Measurements from ENCODE around the gene DOCK3. TPM values are rescaled to one million over a fixed set of nuclear protein-coding genes. Genes with fewer than 3 reads are reported as not detected.
"Not testable (repeated sequence)": the region's sequence is repeated elsewhere in the genome, so short reads cannot be mapped to it uniquely, and the experiment has no call there.

DOCK3 gene
- total RNA-seq, 4 donors from 2014 or later = 4.0 to 6.3 (median 5.8) TPM

DNA sequence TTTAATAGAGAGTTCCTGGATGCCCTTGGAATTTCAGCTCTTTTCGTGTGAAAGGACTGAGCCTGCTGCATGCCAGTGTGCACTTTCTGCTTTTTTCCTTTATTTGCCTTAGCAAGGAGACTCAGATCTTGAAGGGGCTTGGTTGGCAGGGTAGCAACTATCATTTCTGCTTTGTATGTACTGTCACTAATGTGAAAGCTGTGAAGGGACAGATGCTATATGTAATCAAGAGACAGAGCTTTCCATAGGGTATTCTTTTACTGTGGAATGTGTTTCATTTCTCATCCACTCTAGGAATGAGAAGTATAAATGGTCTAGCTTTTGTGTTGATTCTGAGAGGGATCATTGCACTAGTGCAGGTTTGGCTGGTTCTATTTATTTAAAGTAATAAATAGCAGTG lies 377.8 kb downstream of the DOCK3 start:
- TF ChIP-seq POLR2A (IDR thresholded peaks at IDR 0.05) = no peak
- TF ChIP-seq, protein P1, sequence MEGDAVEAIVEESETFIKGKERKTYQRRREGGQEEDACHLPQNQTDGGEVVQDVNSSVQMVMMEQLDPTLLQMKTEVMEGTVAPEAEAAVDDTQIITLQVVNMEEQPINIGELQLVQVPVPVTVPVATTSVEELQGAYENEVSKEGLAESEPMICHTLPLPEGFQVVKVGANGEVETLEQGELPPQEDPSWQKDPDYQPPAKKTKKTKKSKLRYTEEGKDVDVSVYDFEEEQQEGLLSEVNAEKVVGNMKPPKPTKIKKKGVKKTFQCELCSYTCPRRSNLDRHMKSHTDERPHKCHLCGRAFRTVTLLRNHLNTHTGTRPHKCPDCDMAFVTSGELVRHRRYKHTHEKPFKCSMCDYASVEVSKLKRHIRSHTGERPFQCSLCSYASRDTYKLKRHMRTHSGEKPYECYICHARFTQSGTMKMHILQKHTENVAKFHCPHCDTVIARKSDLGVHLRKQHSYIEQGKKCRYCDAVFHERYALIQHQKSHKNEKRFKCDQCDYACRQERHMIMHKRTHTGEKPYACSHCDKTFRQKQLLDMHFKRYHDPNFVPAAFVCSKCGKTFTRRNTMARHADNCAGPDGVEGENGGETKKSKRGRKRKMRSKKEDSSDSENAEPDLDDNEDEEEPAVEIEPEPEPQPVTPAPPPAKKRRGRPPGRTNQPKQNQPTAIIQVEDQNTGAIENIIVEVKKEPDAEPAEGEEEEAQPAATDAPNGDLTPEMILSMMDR (IDR thresholded peaks at IDR 0.05) = no peak
- TF ChIP-seq EP300 (IDR thresholded peaks at IDR 0.05) = no peak
- Histone ChIP-seq H3K9me3 (no peaks in the 10 kb centered on the region), H3K27me3 (no peaks in the 10 kb centered on the region), H3K4me3 (no peak overlapping the region), H3K36me3 (no peaks in the 10 kb centered on the region), H3K4me1 (no peaks in the 10 kb centered on the region), H3K27ac (no peak overlapping the region)
- no peak for DNase-seq (ENCODE audit: low spot score in 2 of 2)
- WGBS, 2 donors = 47 to 65% methylated on average over 1 of the region's 1 CpG

DNA sequence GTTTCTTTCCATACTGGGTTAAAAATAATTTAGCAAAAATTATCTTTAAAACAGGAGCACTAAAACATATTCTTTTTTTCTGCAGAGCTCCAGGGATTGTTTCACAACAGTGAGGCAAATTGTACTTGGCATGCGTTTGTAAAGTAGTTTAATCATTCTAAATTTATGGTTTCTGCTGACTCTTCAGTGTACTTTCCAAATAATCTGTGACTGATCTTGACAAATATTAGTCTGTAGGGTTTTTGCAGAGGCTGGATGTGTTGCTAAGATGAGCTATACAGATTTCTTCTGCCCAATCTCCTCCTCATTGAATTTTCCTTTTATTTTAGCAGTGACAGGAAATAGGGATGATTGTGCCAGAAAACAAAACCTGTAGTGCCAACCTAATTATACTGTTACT lies 382.4 kb downstream of the DOCK3 start:
- no peak overlapping the region for H3K4me3 ChIP-seq
- 22 to 28% methylated on average over 1 of the region's 1 CpG for WGBS, 2 donors
- H3K4me1 ChIP-seq = no peaks in the 10 kb centered on the region
- H3K36me3 ChIP-seq = no peaks in the 10 kb centered on the region
- no peaks in the 10 kb centered on the region for H3K27me3 ChIP-seq
- H3K9me3 ChIP-seq = no peaks in the 10 kb centered on the region
- no peak overlapping the region for H3K27ac ChIP-seq
- no peak for DNase-seq (ENCODE audit: low spot score in 2 of 2)
- TF ChIP-seq EP300 (IDR thresholded peaks at IDR 0.05) (no peak), POLR2A (IDR thresholded peaks at IDR 0.05) (no peak)
- TF ChIP-seq, protein P1 (IDR thresholded peaks at IDR 0.05) = no peak

DNA sequence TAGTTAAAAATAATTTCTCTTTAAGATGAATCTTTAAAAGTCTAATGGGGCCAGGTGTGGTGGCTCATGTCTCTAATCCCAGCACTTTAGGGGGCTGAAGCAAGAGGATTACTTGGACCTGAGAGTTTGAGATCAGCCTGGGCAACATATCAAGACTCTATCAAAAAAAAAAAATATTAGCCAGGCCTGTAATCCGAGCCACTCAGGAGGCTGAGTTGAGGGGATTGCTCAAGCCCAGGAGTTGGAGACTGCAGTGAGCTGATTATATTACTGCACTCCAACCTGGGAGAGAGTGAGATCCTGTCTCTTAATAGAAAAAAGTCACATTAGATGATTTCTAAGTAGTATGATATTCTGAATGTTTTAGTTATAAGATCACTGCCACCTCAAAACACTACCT lies 388.3 kb downstream of the DOCK3 start:
- TF ChIP-seq EP300 (IDR thresholded peaks at IDR 0.05) (no peak), POLR2A (IDR thresholded peaks at IDR 0.05) (no peak)
- Histone ChIP-seq H3K27ac (no peak overlapping the region), H3K4me3 (no peak overlapping the region), H3K9me3 (no peaks in the 10 kb centered on the region), H3K36me3 (no peaks in the 10 kb centered on the region), H3K27me3 (no peaks in the 10 kb centered on the region), H3K4me1 (no peaks in the 10 kb centered on the region)
- no peak for DNase-seq (ENCODE audit: low spot score in 2 of 2)
- 32 to 62% methylated on average over 1 of the region's 1 CpG for whole genome bisulfite sequencing, 2 donors

DNA sequence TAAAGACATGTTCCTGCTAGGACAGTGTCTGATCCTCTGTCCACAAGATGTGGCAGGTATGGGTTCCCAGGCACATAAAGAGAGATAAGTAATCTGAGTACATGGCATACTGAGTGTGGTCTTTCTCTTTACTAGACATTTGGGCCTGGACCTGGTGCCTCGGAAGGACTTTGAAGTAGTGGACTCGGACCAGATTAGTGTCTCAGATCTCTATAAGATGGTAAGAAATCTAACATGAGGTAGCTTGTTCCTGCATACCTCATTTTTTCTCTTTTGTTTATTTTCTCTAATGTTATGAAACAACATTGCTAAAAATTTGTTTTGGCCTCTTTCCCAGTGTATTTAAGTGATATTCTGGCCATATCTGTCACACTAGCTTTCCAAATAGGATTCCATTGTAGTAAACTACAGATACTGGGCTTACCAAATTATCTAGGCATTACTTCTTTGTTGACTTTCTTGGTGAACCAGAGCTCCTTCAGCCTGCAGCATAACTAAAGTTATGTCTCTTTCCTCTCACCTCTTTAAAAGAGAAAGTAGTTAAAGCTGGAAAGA lies 400.6 kb downstream of the DOCK3 start:
- Histone ChIP-seq H3K27me3 (no peaks in the 10 kb centered on the region), H3K4me1 (no peaks in the 10 kb centered on the region), H3K36me3 (no peaks in the 10 kb centered on the region), H3K9me3 (no peaks in the 10 kb centered on the region), H3K27ac (no peak overlapping the region), H3K4me3 (no peak overlapping the region)
- TF ChIP-seq, protein P1 (IDR thresholded peaks at IDR 0.05) = no peak
- no peak for TF ChIP-seq EP300 (IDR thresholded peaks at IDR 0.05)
- no peak for TF ChIP-seq POLR2A (IDR thresholded peaks at IDR 0.05)
- 90 to 91% methylated on average over 2 of the region's 2 CpGs for WGBS, 2 donors
- no peak for DNase-seq (ENCODE audit: low spot score in 2 of 2)

DNA sequence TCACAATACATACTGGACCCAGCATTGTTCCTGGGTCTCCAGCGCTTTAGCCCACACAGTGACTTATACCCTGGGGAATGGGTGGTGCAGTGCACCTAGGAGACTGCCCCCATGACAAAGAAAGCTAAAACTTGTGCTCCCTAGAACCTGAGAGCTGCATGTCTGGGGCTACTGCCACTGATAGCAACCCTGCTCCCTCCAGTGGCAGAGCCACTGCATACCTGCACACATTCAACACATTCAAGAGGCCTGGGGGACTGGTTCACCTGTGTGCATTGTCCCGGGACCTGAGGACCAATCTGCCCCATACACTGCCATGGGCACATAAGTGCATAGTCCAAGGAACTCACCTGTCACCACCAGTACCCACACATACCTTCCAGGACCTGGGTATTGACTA lies 407.6 kb downstream of the DOCK3 start:
- peaks cover 0 to 41% (median 9%) of the 10 kb centered on the region in 4 donors for H3K9me3 ChIP-seq
- no peaks in the 10 kb centered on the region for H3K4me1 ChIP-seq
- H3K27me3 ChIP-seq = no peaks in the 10 kb centered on the region
- 93 to 94% methylated on average over 2 of the region's 2 CpGs for WGBS, 2 donors
- no peaks in the 10 kb centered on the region for H3K36me3 ChIP-seq
- H3K4me3 ChIP-seq = no peak overlapping the region
- DNase-seq (ENCODE audit: low spot score in 2 of 2) = no peak
- H3K27ac ChIP-seq = no peak overlapping the region
- TF ChIP-seq, protein P1 (IDR thresholded peaks at IDR 0.05) = no peak
- TF ChIP-seq POLR2A (IDR thresholded peaks at IDR 0.05) (no peak), EP300 (IDR thresholded peaks at IDR 0.05) (no peak)

DNA sequence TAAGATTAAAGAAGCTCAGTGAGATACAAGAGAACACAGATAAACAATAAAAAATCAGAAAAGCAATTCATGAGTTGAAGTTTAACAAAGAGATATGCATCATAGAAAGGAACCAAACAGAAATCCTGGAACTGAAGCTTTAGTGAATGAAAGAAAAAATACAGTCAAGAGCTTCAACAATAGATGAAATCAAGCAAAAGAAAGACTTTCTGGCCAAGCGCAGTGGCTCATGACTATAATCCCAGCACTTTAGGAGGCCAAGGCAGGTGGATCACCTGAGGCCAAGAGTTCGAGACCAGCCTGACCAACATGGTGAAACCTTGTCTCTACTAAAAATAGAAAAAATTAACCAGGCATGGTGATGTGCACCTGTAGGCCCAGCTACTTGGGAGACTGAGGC lies 408.8 kb downstream of the DOCK3 start:
- peaks cover 0 to 41% (median 9%) of the 10 kb centered on the region in 4 donors for H3K9me3 ChIP-seq
- no peaks in the 10 kb centered on the region for H3K27me3 ChIP-seq
- 85 to 92% methylated on average over 2 of the region's 2 CpGs for WGBS, 2 donors
- H3K36me3 ChIP-seq = no peaks in the 10 kb centered on the region
- H3K4me3 ChIP-seq = no peak overlapping the region
- H3K4me1 ChIP-seq = no peaks in the 10 kb centered on the region
- DNase-seq (ENCODE audit: low spot score in 2 of 2) = no peak
- TF ChIP-seq, protein P1 (IDR thresholded peaks at IDR 0.05) = no peak
- TF ChIP-seq POLR2A (IDR thresholded peaks at IDR 0.05) = no peak
- no peak for TF ChIP-seq EP300 (IDR thresholded peaks at IDR 0.05)
- no peak overlapping the region for H3K27ac ChIP-seq

DNA sequence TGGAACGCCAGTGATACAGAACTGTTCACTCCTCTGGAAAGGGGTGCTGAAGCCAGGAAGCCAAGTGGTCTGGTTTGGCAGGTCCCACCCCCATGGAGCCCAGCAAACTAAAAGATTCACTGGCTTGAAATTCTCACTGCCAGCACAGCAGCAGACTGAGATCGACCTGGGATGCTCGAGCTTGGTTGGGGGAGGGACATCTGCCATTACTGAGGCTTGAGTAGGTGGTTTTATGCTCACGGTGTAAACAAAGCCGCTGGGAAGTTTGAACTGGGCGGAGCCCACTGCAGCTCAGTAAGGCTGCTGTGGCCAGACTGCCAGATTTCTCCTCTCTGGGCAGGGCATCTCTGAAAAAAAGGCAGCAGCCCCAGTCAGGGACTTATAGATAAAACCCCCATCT lies 417.4 kb downstream of the DOCK3 start:
- 47 to 65% methylated on average over 6 of the region's 6 CpGs for WGBS, 2 donors
- H3K27ac ChIP-seq; H3K4me3 ChIP-seq; DNase-seq (ENCODE audit: low spot score in 2 of 2); H3K4me1 ChIP-seq; H3K27me3 ChIP-seq; H3K36me3 ChIP-seq; H3K9me3 ChIP-seq: not testable (repeated sequence)

DNA sequence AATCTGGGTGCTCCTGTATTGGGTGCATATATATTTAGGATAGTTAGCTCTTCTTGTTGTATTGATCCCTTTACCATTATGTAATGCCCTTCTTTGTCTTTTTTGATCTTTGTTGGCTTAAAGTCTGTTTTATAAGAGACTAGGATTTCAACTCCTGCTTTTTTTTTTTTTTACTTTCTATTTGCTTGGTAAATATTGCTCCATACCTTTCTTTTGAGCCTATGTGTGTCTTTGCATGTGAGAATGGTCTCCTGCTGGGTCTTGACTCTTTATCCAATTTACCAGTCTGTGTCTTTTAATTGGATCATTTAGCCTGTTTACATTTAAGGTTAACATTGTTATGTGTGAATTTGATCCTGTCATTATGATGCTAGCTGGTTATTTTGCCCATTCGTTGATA lies 420.1 kb downstream of the DOCK3 start:
- H3K27ac ChIP-seq; H3K4me1 ChIP-seq; H3K27me3 ChIP-seq; H3K36me3 ChIP-seq; H3K4me3 ChIP-seq; DNase-seq (ENCODE audit: low spot score in 2 of 2); H3K9me3 ChIP-seq: not testable (repeated sequence)
- 60 to 67% methylated on average over 1 of the region's 1 CpG for whole genome bisulfite sequencing, 2 donors
